Lower lobe of right lung (tissue), 2 donors: Measurements from ENCODE around the gene MAVS. TPM values are rescaled to one million over a fixed set of nuclear protein-coding genes. Genes with fewer than 3 reads are reported as not detected.

Experiments used
- ATAC-seq, 2 donors: fragments of 200-7000 bp; cut with Tn5 transposase; one replicate each; pipeline ENCODE4 v1.9.1; 2020 to 2022; ENCODE audit warnings: mild to moderate bottlenecking in 2 of 2, moderate library complexity in 2 of 2
- DNase-seq: peaks from one replicate; pipeline ENCODE4 v3.0.0-alpha.2; 2020
- H3K27ac ChIP-seq: fragments of 200-600 bp; one replicate; pipeline ENCODE4 v1.8.0; 2022
- H3K27me3 ChIP-seq: fragments of 200-600 bp; one replicate; pipeline ENCODE4 v1.8.0; 2022; ENCODE audit warnings: low read depth
- H3K36me3 ChIP-seq: fragments of 200-600 bp; one replicate; pipeline ENCODE4 v1.8.0; 2022; ENCODE audit warnings: mild to moderate bottlenecking
- H3K4me1 ChIP-seq: fragments of 200-600 bp; one replicate; pipeline ENCODE4 v1.8.0; 2022
- H3K4me3 ChIP-seq: fragments of 200-600 bp; one replicate; pipeline ENCODE4 v1.8.0; 2022; ENCODE audit warnings: mild to moderate bottlenecking
- H3K9me3 ChIP-seq: fragments of 200-600 bp; one replicate; pipeline ENCODE4 v1.8.0; 2022
- intact Hi-C: fragments of 100-400 bp; cut with DNase I; formaldehyde crosslinking; loops from one replicate; pipeline ENCODE4 v1.11.0; 2022
- total RNA-seq: library from RNA; stranded (reverse); fragmentation: NEBNext Ultra II Directional; extraction: Animal tissue kit (Norgen Biotek cat#: 25700); gene quantifications from one replicate; pipeline ENCODE4 v1.2.1, GENCODE V29; 2021
- TF ChIP-seq, protein P1 (sequence below): fragments of 200-600 bp; IDR thresholded peaks from one replicate; pipeline ENCODE4 v1.8.0; 2022; ENCODE audit warnings: antibody characterized with exemption, mild to moderate bottlenecking
- donor health status: DM: no; HTN: yes; CAD: no; lungs with severe emphysema.

The MAVS gene
- total RNA-seq, 1 donor from 2014 or later, result 42.9 TPM

DNA sequence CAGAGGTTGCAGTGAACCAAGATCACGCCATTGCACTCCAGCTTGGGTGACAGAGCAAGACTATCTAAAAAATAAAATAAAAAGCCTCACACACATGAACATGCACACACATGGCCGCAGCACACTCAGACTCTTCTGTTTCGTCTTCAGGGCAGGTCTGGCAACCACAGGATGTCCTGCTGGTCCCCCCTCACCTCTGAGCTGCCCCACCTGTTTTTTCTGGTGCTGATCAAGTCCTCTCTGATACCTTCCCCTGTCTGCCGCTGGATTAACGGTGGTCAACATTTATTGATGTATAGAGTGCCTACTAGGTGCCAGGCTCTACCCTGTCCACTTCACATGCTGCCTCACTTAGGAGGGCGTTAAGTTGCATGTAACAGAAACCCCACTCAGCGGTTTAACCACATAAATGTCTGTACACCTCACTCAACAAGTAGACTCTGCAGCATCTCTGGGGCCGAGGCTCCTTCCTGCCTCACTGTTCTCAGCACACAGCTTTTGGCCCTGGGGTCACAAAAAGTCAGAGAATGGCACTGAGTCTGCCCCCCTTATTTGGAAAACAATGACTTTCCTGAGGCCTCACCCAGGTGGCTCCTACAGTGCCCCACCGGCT is 30.8 kb upstream of the MAVS start:
- Histone ChIP-seq H3K9me3 (no peaks in the 10 kb centered on the region), H3K4me1 (peaks cover 51% of the 10 kb centered on the region), H3K27ac (peak overlapping the region; percentile 18), H3K27me3 (no peaks in the 10 kb centered on the region), H3K36me3 (no peaks in the 10 kb centered on the region), H3K4me3 (no peak overlapping the region)
- intact Hi-C loops, result no loop called here
- ATAC-seq (no peak), DNase-seq (peak; percentile 34)
- TF ChIP-seq, protein P1, sequence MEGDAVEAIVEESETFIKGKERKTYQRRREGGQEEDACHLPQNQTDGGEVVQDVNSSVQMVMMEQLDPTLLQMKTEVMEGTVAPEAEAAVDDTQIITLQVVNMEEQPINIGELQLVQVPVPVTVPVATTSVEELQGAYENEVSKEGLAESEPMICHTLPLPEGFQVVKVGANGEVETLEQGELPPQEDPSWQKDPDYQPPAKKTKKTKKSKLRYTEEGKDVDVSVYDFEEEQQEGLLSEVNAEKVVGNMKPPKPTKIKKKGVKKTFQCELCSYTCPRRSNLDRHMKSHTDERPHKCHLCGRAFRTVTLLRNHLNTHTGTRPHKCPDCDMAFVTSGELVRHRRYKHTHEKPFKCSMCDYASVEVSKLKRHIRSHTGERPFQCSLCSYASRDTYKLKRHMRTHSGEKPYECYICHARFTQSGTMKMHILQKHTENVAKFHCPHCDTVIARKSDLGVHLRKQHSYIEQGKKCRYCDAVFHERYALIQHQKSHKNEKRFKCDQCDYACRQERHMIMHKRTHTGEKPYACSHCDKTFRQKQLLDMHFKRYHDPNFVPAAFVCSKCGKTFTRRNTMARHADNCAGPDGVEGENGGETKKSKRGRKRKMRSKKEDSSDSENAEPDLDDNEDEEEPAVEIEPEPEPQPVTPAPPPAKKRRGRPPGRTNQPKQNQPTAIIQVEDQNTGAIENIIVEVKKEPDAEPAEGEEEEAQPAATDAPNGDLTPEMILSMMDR, result no peak

DNA sequence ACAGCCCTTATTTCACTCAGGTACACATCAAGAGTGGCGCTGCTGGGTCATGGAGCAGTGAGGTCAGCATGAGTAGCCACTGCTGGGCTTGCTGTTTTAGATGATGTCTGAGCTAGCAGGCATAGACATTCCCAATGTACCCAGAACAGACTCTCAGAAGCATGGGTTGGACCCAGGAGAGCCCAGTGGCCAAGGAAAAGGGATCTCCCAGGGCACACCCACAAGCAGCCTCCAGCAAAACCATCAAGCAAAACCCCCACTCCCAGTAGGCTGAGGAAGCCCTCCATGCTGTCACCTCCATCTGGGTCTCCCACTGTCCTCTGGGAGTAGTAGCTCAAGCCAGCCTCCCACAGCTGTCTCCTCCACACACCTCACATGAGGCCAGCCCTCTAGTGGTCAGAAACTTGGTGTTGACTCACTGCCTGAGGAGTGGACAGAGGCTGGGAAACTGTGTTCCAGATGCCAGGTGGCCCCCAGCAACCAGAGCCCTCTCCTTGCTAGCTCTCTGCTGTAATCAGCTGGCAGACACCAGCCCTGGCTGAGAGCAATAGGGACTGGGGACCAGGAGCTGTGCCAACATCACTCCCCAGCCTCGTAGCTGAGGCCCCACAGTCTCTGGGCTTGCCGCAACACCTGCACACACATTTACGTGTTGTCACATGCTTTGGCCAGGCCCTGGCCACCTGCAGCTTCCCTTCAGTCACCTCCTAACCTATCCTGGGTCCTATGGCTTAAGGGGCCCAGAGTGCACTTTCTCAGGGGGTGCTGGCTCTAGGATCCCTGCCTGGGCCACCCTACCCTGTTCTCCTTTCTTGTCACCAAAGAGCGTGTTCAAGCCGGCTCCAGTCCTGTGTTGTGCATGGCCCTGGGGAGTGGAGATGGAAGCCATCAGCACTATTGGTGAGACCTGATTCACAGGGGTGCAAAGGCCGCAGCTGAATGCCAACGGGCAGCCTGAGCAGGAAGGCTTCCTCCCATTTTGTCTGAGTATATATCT is 28.2 kb upstream of the MAVS start:
- no peaks in the 10 kb centered on the region for H3K9me3 ChIP-seq
- peaks cover 36% of the 10 kb centered on the region for H3K4me1 ChIP-seq
- H3K27ac ChIP-seq, result peak overlapping the region; percentile 98
- intact Hi-C loops, result no loop called here
- ATAC-seq (peak; percentile 32 to 40), DNase-seq (peak; percentile 72)
- H3K4me3 ChIP-seq, result no peak overlapping the region
- TF ChIP-seq, protein P1, result peak; percentile 69
- H3K36me3 ChIP-seq, result peaks cover 17% of the 10 kb centered on the region
- no peaks in the 10 kb centered on the region for H3K27me3 ChIP-seq

DNA sequence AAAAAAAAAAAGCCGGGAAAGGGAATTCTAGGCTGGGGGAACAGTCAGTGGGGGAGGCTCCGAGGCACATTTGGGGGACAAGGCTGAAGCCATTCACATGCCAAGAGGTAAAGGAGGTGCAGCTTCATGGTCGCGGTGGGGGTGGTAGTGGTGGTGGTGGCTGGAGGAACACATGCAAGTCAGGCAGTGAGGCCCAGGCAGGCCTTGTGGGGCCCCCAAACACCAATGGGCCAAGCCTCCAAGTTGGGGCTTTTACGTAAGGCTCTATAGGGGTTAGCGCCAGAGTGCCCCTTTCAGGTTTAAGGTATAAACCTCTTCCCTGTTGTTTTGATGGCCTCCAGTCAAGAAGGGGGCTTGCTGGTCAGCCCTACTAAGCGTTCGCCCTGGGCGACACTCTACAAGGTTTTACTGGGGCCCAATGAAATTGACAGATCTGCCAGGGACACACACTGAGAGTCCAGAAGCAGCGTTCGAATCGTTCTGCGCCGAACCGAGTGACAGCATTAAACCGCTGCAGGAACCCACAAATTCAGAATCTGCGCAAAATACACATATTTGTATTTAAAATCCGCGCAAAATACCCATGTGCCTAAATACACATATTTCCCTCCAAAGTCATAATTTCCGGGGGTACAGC is 27.1 kb upstream of the MAVS start:
- intact Hi-C loops, result no loop called here

DNA sequence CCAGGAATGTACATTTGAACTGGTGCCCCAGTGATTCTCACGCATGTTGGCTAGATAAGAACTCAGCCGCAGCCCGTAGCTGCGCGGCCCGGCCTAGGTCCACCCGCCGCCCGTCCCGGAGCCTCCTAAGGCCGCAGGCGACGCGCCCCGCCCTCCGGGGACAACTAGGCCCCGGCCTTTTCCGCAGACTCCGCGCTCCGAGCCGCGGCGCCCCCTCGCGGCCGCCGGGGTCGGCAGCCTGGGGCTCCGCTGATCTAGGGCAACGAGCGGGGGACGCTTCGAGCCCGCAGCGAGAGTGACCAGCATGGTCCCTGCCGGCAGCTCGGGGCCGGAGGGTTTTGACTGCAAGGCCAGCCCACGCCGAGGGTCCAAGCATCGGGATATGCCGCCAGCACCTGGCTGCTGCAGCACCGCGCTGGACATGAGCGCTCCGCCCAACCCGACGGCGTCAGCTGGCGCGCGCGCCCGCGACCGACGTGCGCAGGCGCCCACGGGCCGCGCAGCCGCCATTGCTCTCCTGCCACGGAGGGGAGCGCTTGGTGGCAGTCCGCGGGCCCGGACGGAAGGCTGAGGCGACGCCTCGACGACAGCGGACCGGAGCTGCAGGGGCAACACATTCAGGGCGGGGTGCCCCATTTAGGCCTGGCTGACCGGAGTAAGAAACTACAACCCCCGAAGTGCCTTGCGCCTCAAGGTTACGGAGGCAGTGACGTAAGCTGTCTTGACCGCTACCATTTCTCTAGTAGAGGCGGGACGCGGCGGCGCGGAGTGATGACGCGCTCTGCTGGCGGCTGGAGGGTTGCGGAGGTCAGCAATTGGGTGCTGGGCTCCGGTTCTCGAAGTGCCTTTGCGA is 26.4 kb upstream of the MAVS start, which contains the start of gene AP5S1:
Gene AP5S1, plus strand, starts transcription at position 500 of the 853 bp plus-strand sequence. CDS start 1,571 bp downstream, outside the sequence.
- peak within 1 kb of the TSS; percentile 98 for H3K27ac ChIP-seq
- H3K9me3 ChIP-seq, result no peaks in the 10 kb centered on the region
- peaks cover 35% of the 10 kb centered on the region for H3K36me3 ChIP-seq
- DNase-seq (peak; percentile 99), ATAC-seq (peak; percentile 94 to 97)
- H3K4me1 ChIP-seq, result peaks cover 27% of the 10 kb centered on the region
- intact Hi-C loops, result no loop called here
- TF ChIP-seq, protein P1, result peak; percentile 100
- H3K27me3 ChIP-seq, result no peaks in the 10 kb centered on the region
- H3K4me3 ChIP-seq, result peak within 1 kb of the TSS; percentile 78

More for the DNA sequence above, 27.1 kb upstream of the MAVS start:
- peaks cover 27% of the 10 kb centered on the region for H3K4me1 ChIP-seq
- peaks cover 28% of the 10 kb centered on the region for H3K36me3 ChIP-seq
- H3K27me3 ChIP-seq, result no peaks in the 10 kb centered on the region
- peak overlapping the region; percentile 78 for H3K4me3 ChIP-seq
- peak overlapping the region; percentile 98 for H3K27ac ChIP-seq
- no peak for ATAC-seq
- TF ChIP-seq, protein P1, result no peak
- no peaks in the 10 kb centered on the region for H3K9me3 ChIP-seq
- DNase-seq, result peak; percentile 50
